ENCODE results near the gene PLSCR4.

DNA sequence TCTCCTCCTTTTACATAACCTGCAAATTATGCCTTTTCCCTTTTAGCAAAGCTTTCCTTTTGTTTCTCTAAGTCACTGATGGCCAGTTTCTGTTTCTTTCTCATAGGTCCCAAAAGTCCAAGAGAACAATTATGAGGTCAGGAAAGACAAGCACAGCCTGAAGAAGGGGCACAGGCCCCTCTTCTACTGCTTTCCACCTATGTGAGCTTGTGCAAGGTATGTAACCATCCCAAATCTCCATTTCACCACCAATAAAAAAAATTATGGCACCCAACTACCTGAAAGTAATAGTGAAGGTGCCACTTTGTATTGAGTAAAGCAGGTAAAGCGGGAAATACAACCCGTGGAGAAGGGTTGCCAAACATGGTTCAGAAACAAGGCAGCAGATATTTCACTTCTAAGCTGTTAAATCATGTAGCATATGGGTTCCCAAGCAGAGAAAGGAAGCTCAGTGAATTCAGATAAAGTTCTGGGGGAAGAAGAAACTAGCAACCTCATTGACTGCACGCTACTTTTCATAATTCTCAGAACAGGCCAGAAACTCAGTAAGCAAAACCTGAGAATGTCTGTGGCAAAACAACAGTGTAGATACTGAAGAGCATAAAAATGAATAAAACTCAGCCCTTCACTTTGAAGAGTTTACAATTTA, 94.1 kb downstream of the PLSCR4 start:
- TF ChIP-seq, protein P1, sequence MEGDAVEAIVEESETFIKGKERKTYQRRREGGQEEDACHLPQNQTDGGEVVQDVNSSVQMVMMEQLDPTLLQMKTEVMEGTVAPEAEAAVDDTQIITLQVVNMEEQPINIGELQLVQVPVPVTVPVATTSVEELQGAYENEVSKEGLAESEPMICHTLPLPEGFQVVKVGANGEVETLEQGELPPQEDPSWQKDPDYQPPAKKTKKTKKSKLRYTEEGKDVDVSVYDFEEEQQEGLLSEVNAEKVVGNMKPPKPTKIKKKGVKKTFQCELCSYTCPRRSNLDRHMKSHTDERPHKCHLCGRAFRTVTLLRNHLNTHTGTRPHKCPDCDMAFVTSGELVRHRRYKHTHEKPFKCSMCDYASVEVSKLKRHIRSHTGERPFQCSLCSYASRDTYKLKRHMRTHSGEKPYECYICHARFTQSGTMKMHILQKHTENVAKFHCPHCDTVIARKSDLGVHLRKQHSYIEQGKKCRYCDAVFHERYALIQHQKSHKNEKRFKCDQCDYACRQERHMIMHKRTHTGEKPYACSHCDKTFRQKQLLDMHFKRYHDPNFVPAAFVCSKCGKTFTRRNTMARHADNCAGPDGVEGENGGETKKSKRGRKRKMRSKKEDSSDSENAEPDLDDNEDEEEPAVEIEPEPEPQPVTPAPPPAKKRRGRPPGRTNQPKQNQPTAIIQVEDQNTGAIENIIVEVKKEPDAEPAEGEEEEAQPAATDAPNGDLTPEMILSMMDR (IDR thresholded peaks at IDR 0.05) = no peak
- TF ChIP-seq EZH2 (IDR thresholded peaks at IDR 0.05) = no peak
